PC-3 (cell line): ENCODE results near the gene GOLGA8R. TPM values are rescaled to one million over a fixed set of nuclear protein-coding genes. Genes with fewer than 3 reads are reported as not detected.
"Not testable (repeated sequence)": the region's sequence is repeated elsewhere in the genome, so short reads cannot be mapped to it uniquely, and the experiment has no call there.

Source experiments
- ATAC-seq: fragments of 200-7000 bp; cut with Tn5 transposase; 2 replicates; pipeline ENCODE4 v1.9.1; 2020; ENCODE audit warnings: mild to moderate bottlenecking, moderate library complexity
- BruUV-seq: library from RNA; stranded (reverse); fragments of 400-500 nt; replicated peaks from 2 replicates; lab custom pipeline; 2021; lab: Mats Ljungman, UMichigan
- CTCF ChIA-PET: fragments of 300-600 bp; sonication (Branson Sonifier 250); formaldehyde crosslinking; loops from one replicate; lab custom pipeline; 2022; ENCODE audit warnings: antibody characterized with exemption; lab: Charles Lee
- POLR2A ChIA-PET: fragments of 300-600 bp; sonication (Branson Sonifier 250); formaldehyde crosslinking; loops from one replicate; lab custom pipeline; 2022; ENCODE audit warnings: antibody characterized with exemption; ENCODE audit not compliant: unreplicated experiment; lab: Charles Lee
- DNase-seq: peaks from one replicate; pipeline ENCODE4 v3.0.0-alpha.2; 2015
- H2AFZ ChIP-seq: fragments of 300-600 bp; sonication (generic); 2 replicates; pipeline ENCODE4 v1.6.0; 2016; ENCODE audit warnings: antibody characterized with exemption, low read length
- H3F3A ChIP-seq: fragments of 300-600 bp; sonication (generic); one replicate; pipeline ENCODE4 v1.6.0; 2017; ENCODE audit warnings: antibody characterized with exemption, low read length, control low read depth, mild to moderate bottlenecking; ENCODE audit not compliant: unreplicated experiment
- H3K27ac ChIP-seq: fragments of 300-600 bp; sonication (generic); 2 replicates; pipeline ENCODE4 v1.5.1; 2016; ENCODE audit warnings: mild to moderate bottlenecking, low read length
- H3K27me3 ChIP-seq: fragments of 300-600 bp; sonication (generic); 2 replicates; pipeline ENCODE4 v1.6.1; 2016; ENCODE audit warnings: low read length, mixed read lengths
- H3K36me3 ChIP-seq: fragments of 300-600 bp; sonication (generic); 2 replicates; pipeline ENCODE4 v1.6.1; 2016; ENCODE audit warnings: low read depth, mixed run types, low read length, mixed read lengths
- H3K4me1 ChIP-seq: fragments of 300-600 bp; sonication (generic); 2 replicates; pipeline ENCODE4 v1.5.1; 2016; ENCODE audit warnings: low read length; ENCODE audit not compliant: insufficient read depth
- H3K4me2 ChIP-seq: fragments of 300-600 bp; sonication (generic); 2 replicates; pipeline ENCODE4 v1.6.0; 2016; ENCODE audit warnings: low read length
- H3K4me3 ChIP-seq: fragments of 300-600 bp; sonication (generic); 2 replicates; pipeline ENCODE4 v1.5.1; 2016; ENCODE audit warnings: mild to moderate bottlenecking, low read length, mixed read lengths
- H3K79me2 ChIP-seq: fragments of 300-600 bp; sonication (generic); 2 replicates; pipeline ENCODE4 v1.6.1; 2017; ENCODE audit warnings: low read length, mixed read lengths
- H3K9ac ChIP-seq: fragments of 300-600 bp; sonication (generic); 2 replicates; pipeline ENCODE4 v1.6.0; 2016; ENCODE audit warnings: mild to moderate bottlenecking, low read length
- H3K9me2 ChIP-seq: fragments of 300-600 bp; sonication (generic); replicated peaks from 2 replicates; pipeline ENCODE4 v1.6.1; 2016; ENCODE audit warnings: mixed run types, low read length, mixed read lengths
- H3K9me3 ChIP-seq: fragments of 300-600 bp; sonication (generic); 2 replicates; pipeline ENCODE4 v1.6.1; 2016; ENCODE audit warnings: low read length, mixed read lengths
- H4K20me1 ChIP-seq: fragments of 300-600 bp; sonication (generic); 2 replicates; pipeline ENCODE4 v1.6.1; 2016; ENCODE audit warnings: low read length, mixed read lengths
- intact Hi-C: fragments of 100-400 bp; cut with micrococcal nuclease; formaldehyde crosslinking; loops from 2 replicates; pipeline ENCODE4 v1.9.0; 2023
- total RNA-seq: library from RNA; depleted of rRNA; stranded (reverse); fragments of >200 nt; gene quantifications from 2 replicates; pipeline ENCODE4 v1.2.3, GENCODE V29; 2014

The GOLGA8R gene
- total RNA-seq, 1 experiment from 2014 or later: 0.07 TPM

DNA sequence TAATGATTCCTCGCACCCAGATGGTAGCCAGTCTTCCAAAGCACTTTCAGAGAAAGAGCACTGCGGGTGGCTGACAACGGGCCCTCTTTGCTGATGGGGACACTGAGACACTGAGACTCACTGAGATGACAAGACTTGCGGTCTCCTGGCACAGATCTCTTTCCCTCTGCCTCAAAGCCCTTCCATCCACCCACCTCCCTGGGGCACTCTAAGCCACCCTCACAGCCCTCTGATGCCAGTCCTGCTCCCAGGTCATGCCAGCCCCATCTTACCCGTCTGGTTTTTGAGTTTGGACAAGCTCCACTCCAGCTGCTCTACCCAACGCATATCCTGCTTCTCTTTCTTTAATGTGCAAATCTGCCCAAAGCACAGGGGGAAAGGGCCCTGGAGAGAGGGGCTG is 6.4 kb downstream of the GOLGA8R start:
- H3K79me2 ChIP-seq, intact Hi-C loops, H4K20me1 ChIP-seq, H2AFZ ChIP-seq, CTCF ChIA-PET, H3K27me3 ChIP-seq, H3F3A ChIP-seq, H3K9me3 ChIP-seq, H3K4me1 ChIP-seq, H3K27ac ChIP-seq, POLR2A ChIA-PET, H3K9me2 ChIP-seq, BruUV-seq, ATAC-seq, H3K9ac ChIP-seq, H3K36me3 ChIP-seq, H3K4me2 ChIP-seq, H3K4me3 ChIP-seq, DNase-seq: not testable (repeated sequence)

DNA sequence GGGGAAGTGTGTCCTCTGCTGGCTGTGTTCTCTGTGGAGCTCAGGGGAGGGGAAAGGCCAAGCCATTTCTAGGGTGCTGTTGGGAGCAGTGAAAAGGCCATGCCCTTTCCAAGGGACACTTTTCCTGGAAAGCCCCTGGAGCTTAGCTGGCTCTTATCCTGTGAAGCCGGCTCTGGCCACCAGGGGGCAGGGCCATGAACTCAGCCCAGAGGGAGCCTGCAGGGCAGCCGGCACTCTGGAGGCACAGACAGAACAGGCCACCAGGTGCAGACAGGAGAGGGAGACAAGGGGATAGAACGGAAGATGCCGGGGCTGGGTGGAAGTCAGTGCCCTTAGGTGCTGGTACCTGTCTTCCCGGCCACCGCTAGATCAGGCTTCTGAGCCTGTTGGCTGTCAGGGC is 15.1 kb downstream of the GOLGA8R start:
- POLR2A ChIA-PET: not testable (repeated sequence)

GRCh38 chr15:30393664-30393991 is 20.4 kb downstream of the GOLGA8R start:
- intact Hi-C loops, H3K4me1 ChIP-seq, BruUV-seq: not testable (repeated sequence)

More for the DNA sequence above, 15.1 kb downstream of the GOLGA8R start:
- H3K4me1 ChIP-seq, H3K4me3 ChIP-seq, H4K20me1 ChIP-seq, H3K9ac ChIP-seq, H3K4me2 ChIP-seq, H3K9me3 ChIP-seq, BruUV-seq, H3K27ac ChIP-seq, CTCF ChIA-PET, DNase-seq, H3F3A ChIP-seq, H3K79me2 ChIP-seq, H3K9me2 ChIP-seq, intact Hi-C loops, H3K27me3 ChIP-seq, H2AFZ ChIP-seq, H3K36me3 ChIP-seq: not testable (repeated sequence)
- peak; percentile 67; the same call in 1 of the 2 replicates for ATAC-seq

GRCh38 chr15:30392766-30393663 is 21.0 kb downstream of the GOLGA8R start, which contains the start of gene CHRFAM7A:
Gene CHRFAM7A (minus strand): TSS chr15:30393540. CDS start chr15:30383351, 10,189 bp downstream.
- H2AFZ ChIP-seq, H3K4me1 ChIP-seq, H3K27ac ChIP-seq, H3K36me3 ChIP-seq, H3K27me3 ChIP-seq, H3K9me3 ChIP-seq, H3K9me2 ChIP-seq, DNase-seq, H3F3A ChIP-seq, POLR2A ChIA-PET, H4K20me1 ChIP-seq, H3K79me2 ChIP-seq, CTCF ChIA-PET, H3K4me2 ChIP-seq, H3K4me3 ChIP-seq, BruUV-seq, H3K9ac ChIP-seq, intact Hi-C loops: not testable (repeated sequence)
- peak; percentile 76 for ATAC-seq

More at GRCh38 chr15:30393664-30393991, 20.4 kb downstream of the GOLGA8R start:
- CTCF ChIA-PET, DNase-seq, H3F3A ChIP-seq, H3K27ac ChIP-seq, H3K4me2 ChIP-seq, H4K20me1 ChIP-seq, H3K27me3 ChIP-seq, H3K36me3 ChIP-seq, H3K79me2 ChIP-seq, H3K4me3 ChIP-seq, POLR2A ChIA-PET, H3K9me2 ChIP-seq, H2AFZ ChIP-seq, H3K9me3 ChIP-seq, H3K9ac ChIP-seq: not testable (repeated sequence)
- ATAC-seq: peak; percentile 37

GRCh38 chr15:30386318-30386887 is 27.7 kb downstream of the GOLGA8R start:
- H3K4me2 ChIP-seq, CTCF ChIA-PET, H4K20me1 ChIP-seq, H3K4me1 ChIP-seq, H3K27ac ChIP-seq, H3F3A ChIP-seq, H3K9me2 ChIP-seq, BruUV-seq, H2AFZ ChIP-seq, H3K9ac ChIP-seq, H3K79me2 ChIP-seq, H3K9me3 ChIP-seq, H3K4me3 ChIP-seq, DNase-seq, intact Hi-C loops, H3K27me3 ChIP-seq, POLR2A ChIA-PET, H3K36me3 ChIP-seq: not testable (repeated sequence)
- ATAC-seq: peak; percentile 49; the same call in 1 of the 2 replicates

- not testable (repeated sequence) for ATAC-seq
Observed at GRCh38 chr15:30377082-30377413, 37.0 kb downstream of the GOLGA8R start.

More at GRCh38 chr15:30377082-30377413, 37.0 kb downstream of the GOLGA8R start:
- H3K27ac ChIP-seq, H3K9me3 ChIP-seq, CTCF ChIA-PET, H3K27me3 ChIP-seq, H2AFZ ChIP-seq, H3K9me2 ChIP-seq, H3K4me2 ChIP-seq, H3K9ac ChIP-seq, H3K4me3 ChIP-seq, POLR2A ChIA-PET, intact Hi-C loops, H3F3A ChIP-seq, H3K79me2 ChIP-seq, DNase-seq, H4K20me1 ChIP-seq, BruUV-seq, H3K4me1 ChIP-seq, H3K36me3 ChIP-seq: not testable (repeated sequence)
